A549 (cell line): Measurements from ENCODE around the gene GPR25. TPM values are rescaled to one million over a fixed set of nuclear protein-coding genes. Genes with fewer than 3 reads are reported as not detected.
A peak's percentile ranks its signal among the peaks of the same experiment; 100 is the strongest.

Experiments
- ATAC-seq, 2 experiments: fragments of 200-7000 bp in 1 of 2; fragments of >200 bp in 1 of 2; cut with Nextera tagmentation in 1 of 2; cut with Tn5 transposase in 1 of 2; 3 replicates each; pipeline versions ENCODE4 v1.8.0 to v1.9.1; 2018 to 2020; ENCODE audit warnings: mild to moderate bottlenecking in 1 of 2, moderate library complexity in 1 of 2
- CTCF ChIA-PET: fragments of 300-600 bp; sonication (Branson Sonifier 250); formaldehyde crosslinking; extraction: SDS; loops from one replicate; lab custom pipeline; 2021; ENCODE audit warnings: antibody characterized with exemption, inconsistent platforms; lab: Yijun Ruan, JAX
- POLR2A ChIA-PET: fragments of 350-600 bp; formaldehyde crosslinking; extraction: SDS; loops from one replicate; lab custom pipeline; 2021; ENCODE audit warnings: antibody characterized with exemption, inconsistent platforms; lab: Yijun Ruan, JAX
- DNase-seq, 2 experiments: peaks; one replicate each; pipeline versions ENCODE4 v3.0.0 to v3.0.0-alpha.2; 2011 to 2016; ENCODE audit warnings: low read depth in 1 of 2, low spot score in 1 of 2
- FAIRE-seq: peaks from 2 replicates; lab custom pipeline; 2011; peaks lifted over from hg19 to GRCh38; lab: Jason Lieb, UNC
- H3K27ac ChIP-seq, 2 experiments: fragments of >200 bp; sonication (Bioruptor Twin); formaldehyde crosslinking; 3 replicates each; pipeline ENCODE4 v1.5.1; 2016 to 2017
- H3K4me1 ChIP-seq: fragments of >200 bp; sonication (Bioruptor Twin); formaldehyde crosslinking; 3 replicates; pipeline ENCODE4 v1.6.1; 2016
- H3K4me2 ChIP-seq: fragments of >200 bp; sonication (Bioruptor Twin); formaldehyde crosslinking; 3 replicates; pipeline ENCODE4 v1.6.1; 2016
- H3K4me3 ChIP-seq: fragments of >200 bp; sonication (Bioruptor Twin); formaldehyde crosslinking; 3 replicates; pipeline ENCODE4 v1.5.1; 2016
- H3K9me3 ChIP-seq: fragments of >200 bp; sonication (Bioruptor Twin); formaldehyde crosslinking; 3 replicates; pipeline ENCODE4 v1.6.1; 2016
- BHLHE40 ChIP-seq: IDR thresholded peaks from 2 replicates; pipeline ENCODE4 v1.6.1; 2012; ENCODE audit warnings: low read depth, low read length, inconsistent platforms
- CBX8 ChIP-seq: fragments of 200-600 bp; sonication (generic); IDR thresholded peaks from 2 replicates; pipeline ENCODE4 v1.6.1; 2016
- CHD4 ChIP-seq: fragments of 200-600 bp; sonication (generic); IDR thresholded peaks from 2 replicates; pipeline ENCODE4 v1.6.1; 2016; ENCODE audit warnings: antibody characterized with exemption, mild to moderate bottlenecking, borderline replicate concordance
- E2F6 ChIP-seq: IDR thresholded peaks from 2 replicates; pipeline ENCODE4 v1.6.1; 2012; ENCODE audit warnings: low read depth, borderline replicate concordance
- EHF ChIP-seq: fragments of 250-450 bp; sonication (Bioruptor Pico); IDR thresholded peaks from 2 replicates; pipeline ENCODE4 v1.5.0; 2020; ENCODE audit warnings: mild to moderate bottlenecking
- EP300 ChIP-seq, 2 experiments: fragments of >200 bp; sonication (Bioruptor Twin); formaldehyde crosslinking; IDR thresholded peaks; 2 replicates in 1 of 2; 3 replicates in 1 of 2; pipeline ENCODE4 v1.6.1; 2016 to 2017
- ESRRA ChIP-seq: fragments of 150-350 bp; IDR thresholded peaks from 2 replicates; pipeline ENCODE4 v1.6.1; 2014; ENCODE audit warnings: mild to moderate bottlenecking, low read length, borderline replicate concordance
- FOSB ChIP-seq: fragments of 250-450 bp; sonication (Bioruptor Pico); IDR thresholded peaks from 2 replicates; pipeline ENCODE4 v1.5.0; 2020; ENCODE audit warnings: mild to moderate bottlenecking, moderate library complexity
- FOSL2 ChIP-seq, 2 experiments: fragments of 450-650 bp in 1 of 2; fragments of >200 bp in 1 of 2; sonication (Bioruptor Twin) in 1 of 2; formaldehyde crosslinking; IDR thresholded peaks; 2 replicates each; pipeline versions ENCODE4 v1.5.0 to v1.6.1; 2016 to 2020; ENCODE audit warnings: mild to moderate bottlenecking in 1 of 2, moderate library complexity in 1 of 2
- HDAC2 ChIP-seq: fragments of 200-600 bp; sonication (generic); IDR thresholded peaks from 2 replicates; pipeline ENCODE4 v1.6.1; 2016
- HOXA7 ChIP-seq: fragments of 250-450 bp; sonication (Bioruptor Pico); IDR thresholded peaks from 2 replicates; pipeline ENCODE4 v1.5.0; 2020; ENCODE audit warnings: mild to moderate bottlenecking, moderate library complexity
- HOXB5 ChIP-seq: fragments of 250-450 bp; sonication (Bioruptor Pico); IDR thresholded peaks from 2 replicates; pipeline ENCODE4 v1.5.0; 2020; ENCODE audit warnings: mild to moderate bottlenecking, moderate library complexity
- JUN ChIP-seq, 2 experiments: fragments of >200 bp; sonication (Bioruptor Twin); formaldehyde crosslinking; IDR thresholded peaks; 2 replicates in 1 of 2; 3 replicates in 1 of 2; pipeline ENCODE4 v1.6.1; 2016 to 2017
- JUNB ChIP-seq: fragments of >200 bp; sonication (Bioruptor Twin); formaldehyde crosslinking; IDR thresholded peaks from 2 replicates; pipeline ENCODE4 v1.6.1; 2016
- KDM1A ChIP-seq: fragments of 200-600 bp; sonication (generic); IDR thresholded peaks from 2 replicates; pipeline ENCODE4 v1.6.1; 2016; ENCODE audit warnings: low read depth, mild to moderate bottlenecking
- KDM5A ChIP-seq: fragments of 200-600 bp; sonication (generic); IDR thresholded peaks from 2 replicates; pipeline ENCODE4 v1.6.1; 2016; ENCODE audit warnings: antibody characterized with exemption, mild to moderate bottlenecking
- MAZ ChIP-seq: fragments of 150-350 bp; IDR thresholded peaks from 2 replicates; pipeline ENCODE4 v1.6.1; 2014; ENCODE audit warnings: antibody characterized with exemption, low read depth, low read length, borderline replicate concordance
- NPAS2 ChIP-seq: fragments of 250-450 bp; sonication (Bioruptor Pico); IDR thresholded peaks from 2 replicates; pipeline ENCODE4 v1.8.0; 2022; ENCODE audit warnings: mild to moderate bottlenecking, moderate library complexity, borderline replicate concordance
- NR3C1 ChIP-seq: fragments of >200 bp; sonication (Bioruptor Twin); formaldehyde crosslinking; IDR thresholded peaks from 3 replicates; pipeline ENCODE4 v1.6.1; 2017
- POLR2A ChIP-seq: IDR thresholded peaks from 2 replicates; pipeline ENCODE4 v1.6.1; 2012; ENCODE audit warnings: mild to moderate bottlenecking, low read length
- POLR2AphosphoS2 ChIP-seq: conservative IDR thresholded peaks from 2 replicates; pipeline ENCODE4 v1.6.1; 2012; ENCODE audit warnings: low read length, improper control_type of control experiment, inconsistent platforms
- RCOR1 ChIP-seq: fragments of 150-350 bp; IDR thresholded peaks from 2 replicates; pipeline ENCODE4 v1.6.1; 2014; ENCODE audit warnings: antibody characterized with exemption, low read length, low read depth
- RFX5 ChIP-seq: fragments of 450-650 bp; IDR thresholded peaks from 2 replicates; pipeline ENCODE4 v1.7.1; 2014; ENCODE audit warnings: antibody characterized with exemption, mild to moderate bottlenecking, moderate library complexity
- SREBF2 ChIP-seq: fragments of 450-650 bp; IDR thresholded peaks from 2 replicates; pipeline ENCODE4 v1.6.1; 2014; ENCODE audit warnings: mild to moderate bottlenecking, moderate library complexity
- TP53 ChIP-seq: fragments of 250-450 bp; sonication (Bioruptor Pico); IDR thresholded peaks from 2 replicates; pipeline ENCODE4 v1.5.0; 2021; ENCODE audit warnings: mild to moderate bottlenecking, moderate library complexity
- USF2 ChIP-seq: fragments of 450-650 bp; IDR thresholded peaks from 2 replicates; pipeline ENCODE4 v1.6.1; 2014; ENCODE audit warnings: antibody characterized with exemption
- ZFP36 ChIP-seq: fragments of 450-650 bp; IDR thresholded peaks from 2 replicates; pipeline ENCODE4 v1.6.1; 2014; ENCODE audit warnings: borderline replicate concordance; ENCODE audit not compliant: partially characterized antibody
- ZNF302 ChIP-seq: fragments of 250-450 bp; sonication (Bioruptor Pico); IDR thresholded peaks from 2 replicates; pipeline ENCODE4 v1.9.0; 2021; ENCODE audit warnings: inconsistent platforms, mild to moderate bottlenecking, moderate library complexity
- ZSCAN20 ChIP-seq: fragments of 250-450 bp; sonication (Bioruptor Pico); IDR thresholded peaks from 2 replicates; pipeline ENCODE4 v1.8.0; 2022; ENCODE audit warnings: mild to moderate bottlenecking, moderate library complexity
- WGBS: methylation state at CpG from one replicate; pipeline ENCODE4 v1.1.6; 2017; ENCODE audit errors: missing lambda C conversion rate; 5-methylcytosine and 5-hydroxymethylcytosine counted together
- polyA plus RNA-seq, 4 experiments: library from polyadenylated mRNA; depleted of rRNA in 3 of 4; stranded (reverse); fragments of >200 nt; fragmentation: RNase III in 1 of 4; extraction: RNeasy Plus Mini Kit Qiagen cat#74134 plus additional on column Dnase treatment in 1 of 4; gene quantifications; 2 replicates in 3 of 4; 3 replicates in 1 of 4; pipeline ENCODE4 v1.2.3, GENCODE V29; 2011 to 2017
- TF ChIP-seq, protein P1 (sequence below): fragments of 150-350 bp; IDR thresholded peaks from 2 replicates; pipeline ENCODE4 v1.6.1; 2014; ENCODE audit warnings: low read depth, mild to moderate bottlenecking, low read length
- TF ChIP-seq, protein P2 (sequence below): fragments of 250-450 bp; sonication (Bioruptor Pico); IDR thresholded peaks from 2 replicates; pipeline ENCODE4 v1.5.0; 2020; ENCODE audit warnings: low read depth, mild to moderate bottlenecking, moderate library complexity
- TF ChIP-seq, protein P3 (sequence below): fragments of >200 bp; sonication (Bioruptor Twin); formaldehyde crosslinking; IDR thresholded peaks from 3 replicates; pipeline ENCODE4 v1.6.1; 2016
- TF ChIP-seq, protein P4 (sequence below): IDR thresholded peaks from 2 replicates; pipeline ENCODE4 v1.6.1; 2012

Gene GPR25
- polyA plus RNA-seq, 2 of the 4 experiments (the other 2 are of a cell fraction): not detected

- TF ChIP-seq, protein P1, sequence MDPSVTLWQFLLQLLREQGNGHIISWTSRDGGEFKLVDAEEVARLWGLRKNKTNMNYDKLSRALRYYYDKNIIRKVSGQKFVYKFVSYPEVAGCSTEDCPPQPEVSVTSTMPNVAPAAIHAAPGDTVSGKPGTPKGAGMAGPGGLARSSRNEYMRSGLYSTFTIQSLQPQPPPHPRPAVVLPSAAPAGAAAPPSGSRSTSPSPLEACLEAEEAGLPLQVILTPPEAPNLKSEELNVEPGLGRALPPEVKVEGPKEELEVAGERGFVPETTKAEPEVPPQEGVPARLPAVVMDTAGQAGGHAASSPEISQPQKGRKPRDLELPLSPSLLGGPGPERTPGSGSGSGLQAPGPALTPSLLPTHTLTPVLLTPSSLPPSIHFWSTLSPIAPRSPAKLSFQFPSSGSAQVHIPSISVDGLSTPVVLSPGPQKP: no peak
- TF ChIP-seq BHLHE40: no peak
Measured at GRCh38 chr1:200895443-200895789, 22.6 kb downstream of the GPR25 start (continued).

DNA sequence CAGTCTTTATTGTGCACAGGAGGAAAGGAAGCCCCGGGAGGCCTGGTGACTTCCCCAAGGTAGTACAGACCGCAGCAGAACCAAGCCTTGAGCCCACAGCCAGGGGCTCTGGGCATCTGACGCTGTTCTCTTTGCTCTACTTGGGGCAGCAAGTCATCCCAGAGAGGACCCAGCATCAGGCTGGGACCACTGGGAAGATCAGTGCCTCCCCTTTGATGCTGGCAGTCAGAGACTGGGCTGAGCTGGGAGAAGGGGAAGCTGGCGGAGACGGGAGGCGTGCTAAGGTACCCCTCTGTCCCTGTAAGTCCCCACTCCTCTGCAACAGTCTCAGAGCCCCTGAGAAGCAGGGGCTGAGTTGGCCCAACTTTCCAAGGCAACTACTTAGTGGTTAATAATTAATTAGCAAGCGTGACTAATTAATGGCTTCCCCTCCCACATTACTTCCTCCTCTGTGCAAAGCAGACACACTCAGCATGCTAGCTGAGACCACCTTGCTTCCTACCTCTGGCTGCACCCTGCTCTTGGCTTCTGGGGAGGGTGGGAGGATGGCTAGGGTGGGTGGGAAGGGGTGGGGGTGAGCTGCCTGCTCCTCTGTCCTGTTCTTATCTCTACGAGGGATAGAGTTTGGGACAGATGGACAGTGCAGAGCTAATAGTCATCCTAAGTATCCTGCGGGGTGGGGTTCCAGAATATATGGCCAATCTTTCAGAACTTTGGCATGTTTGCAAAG lies 23.2 kb downstream of the GPR25 start:
- peak overlapping the region; percentile 100 for H3K27ac ChIP-seq
- ATAC-seq (peak; percentile 39 to 63), DNase-seq (peak in 1 of 2 experiments; percentile 50), FAIRE-seq (no peak)
- H3K4me1 ChIP-seq: peaks cover 70% of the 10 kb centered on the region
- peak overlapping the region; percentile 94 for H3K4me2 ChIP-seq
- H3K4me3 ChIP-seq: peak overlapping the region; percentile 68
- H3K9me3 ChIP-seq: no peaks in the 10 kb centered on the region
- WGBS: 3% methylated on average over 9 of the region's 9 CpGs
- CTCF ChIA-PET: interaction anchor here (0.6 to 3.5 kb wide), 6 partner anchors 9 to 218 kb away, joined by 3 to 22 read pairs (median 4); no protein-coding TSS in a partner anchor
- POLR2A ChIA-PET: interaction anchor here (0.6 to 4.5 kb wide), 11 partner anchors 9 to 312 kb away, joined by 3 to 58 read pairs (median 5); partner anchors contain the start of gene DDX59
- TF ChIP-seq POLR2A: peak; percentile 32; the same call in 1 of the 2 replicates
- TF ChIP-seq, protein P2, sequence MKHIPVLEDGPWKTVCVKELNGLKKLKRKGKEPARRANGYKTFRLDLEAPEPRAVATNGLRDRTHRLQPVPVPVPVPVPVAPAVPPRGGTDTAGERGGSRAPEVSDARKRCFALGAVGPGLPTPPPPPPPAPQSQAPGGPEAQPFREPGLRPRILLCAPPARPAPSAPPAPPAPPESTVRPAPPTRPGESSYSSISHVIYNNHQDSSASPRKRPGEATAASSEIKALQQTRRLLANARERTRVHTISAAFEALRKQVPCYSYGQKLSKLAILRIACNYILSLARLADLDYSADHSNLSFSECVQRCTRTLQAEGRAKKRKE: no peak
- no peak for TF ChIP-seq FOSL2 (IDR thresholded peaks at IDR 0.05)
- peak; percentile 24; the same call in 1 of the 2 replicates for TF ChIP-seq FOSL2 (CRISPR knock-in tag; IDR thresholded peaks at IDR 0.05)
- TF ChIP-seq NPAS2 (CRISPR knock-in tag): no peak
- no peak for TF ChIP-seq ESRRA
- no peak for TF ChIP-seq KDM1A
- TF ChIP-seq, protein P3, sequence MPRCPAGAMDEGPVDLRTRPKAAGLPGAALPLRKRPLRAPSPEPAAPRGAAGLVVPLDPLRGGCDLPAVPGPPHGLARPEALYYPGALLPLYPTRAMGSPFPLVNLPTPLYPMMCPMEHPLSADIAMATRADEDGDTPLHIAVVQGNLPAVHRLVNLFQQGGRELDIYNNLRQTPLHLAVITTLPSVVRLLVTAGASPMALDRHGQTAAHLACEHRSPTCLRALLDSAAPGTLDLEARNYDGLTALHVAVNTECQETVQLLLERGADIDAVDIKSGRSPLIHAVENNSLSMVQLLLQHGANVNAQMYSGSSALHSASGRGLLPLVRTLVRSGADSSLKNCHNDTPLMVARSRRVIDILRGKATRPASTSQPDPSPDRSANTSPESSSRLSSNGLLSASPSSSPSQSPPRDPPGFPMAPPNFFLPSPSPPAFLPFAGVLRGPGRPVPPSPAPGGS: no peak; the same call in 2 of the 3 replicates
- TF ChIP-seq JUN (IDR thresholded peaks at IDR 0.05): no peak; a peak in 2 of 5 replicates
- TF ChIP-seq EP300 (IDR thresholded peaks at IDR 0.05): no peak
- no peak for TF ChIP-seq TP53 (CRISPR knock-in tag)
- TF ChIP-seq MAZ: no peak
- peak; percentile 29; the same call in 1 of the 2 replicates for TF ChIP-seq FOSB (CRISPR knock-in tag)
- TF ChIP-seq RCOR1: no peak
- TF ChIP-seq CHD4: no peak
- no peak for TF ChIP-seq EHF
- no peak for TF ChIP-seq HDAC2
- TF ChIP-seq RFX5: no peak
- TF ChIP-seq KDM5A: no peak
- no peak for TF ChIP-seq JUNB
- no peak for TF ChIP-seq ZNF302
- TF ChIP-seq POLR2AphosphoS2: 0 out of 2 replicates have a peak, but pooled peaks have one; percentile 50
- no peak for TF ChIP-seq ZSCAN20 (CRISPR knock-in tag)
- no peak for TF ChIP-seq NR3C1
- no peak for TF ChIP-seq SREBF2
- TF ChIP-seq HOXA7 (CRISPR knock-in tag): no peak
- TF ChIP-seq ZFP36: no peak
- TF ChIP-seq CBX8: no peak
- 0 out of 2 replicates have a peak, but pooled peaks have one; percentile 17 for TF ChIP-seq HOXB5
- TF ChIP-seq, protein P4, sequence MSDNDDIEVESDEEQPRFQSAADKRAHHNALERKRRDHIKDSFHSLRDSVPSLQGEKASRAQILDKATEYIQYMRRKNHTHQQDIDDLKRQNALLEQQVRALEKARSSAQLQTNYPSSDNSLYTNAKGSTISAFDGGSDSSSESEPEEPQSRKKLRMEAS: peak; percentile 12; the same call in 1 of the 2 replicates
- TF ChIP-seq USF2: no peak
- no peak for TF ChIP-seq E2F6
- TF ChIP-seq, protein P1: no peak
